SU-DHL-6 (cell line): ENCODE data around the gene SEC23B.

ENCODE experiments used
- CTCF ChIP-seq: fragments of 200-600 bp; sonication (generic); IDR thresholded peaks from one replicate; pipeline ENCODE4 v1.5.1; 2017; ENCODE audit warnings: antibody characterized with exemption, mild to moderate bottlenecking, low read length, moderate library complexity; ENCODE audit not compliant: insufficient read depth, poor library complexity, severe bottlenecking
- EZH2phosphoT487 ChIP-seq: fragments of 200-600 bp; sonication (generic), shearing (Covaris generic); conservative IDR thresholded peaks from 2 replicates; pipeline ENCODE4 v1.6.1; 2018; ENCODE audit warnings: mild to moderate bottlenecking, antibody characterized with exemption, low read length, moderate library complexity, mixed read lengths

GRCh38 chr20:18566892-18567738 is 59.4 kb downstream of the SEC23B start, which contains the start of gene SMIM26:
- TF ChIP-seq CTCF (no peak), EZH2phosphoT487 (no peak)
